GM19025 (cell line): ENCODE results near the gene CDH13.

Source experiments
- ATAC-seq: cut with Tn5 transposase; IDR thresholded peaks from one replicate; pipeline ENCODE4 v1.9.1; 2021; ENCODE audit warnings: mild to moderate bottlenecking, low read depth, moderate library complexity; ENCODE audit not compliant: unreplicated experiment

Gene CDH13

GRCh38 chr16:83826146-83826913 is 1199.6 kb downstream of the CDH13 start:
- ATAC-seq, result no peak

DNA sequence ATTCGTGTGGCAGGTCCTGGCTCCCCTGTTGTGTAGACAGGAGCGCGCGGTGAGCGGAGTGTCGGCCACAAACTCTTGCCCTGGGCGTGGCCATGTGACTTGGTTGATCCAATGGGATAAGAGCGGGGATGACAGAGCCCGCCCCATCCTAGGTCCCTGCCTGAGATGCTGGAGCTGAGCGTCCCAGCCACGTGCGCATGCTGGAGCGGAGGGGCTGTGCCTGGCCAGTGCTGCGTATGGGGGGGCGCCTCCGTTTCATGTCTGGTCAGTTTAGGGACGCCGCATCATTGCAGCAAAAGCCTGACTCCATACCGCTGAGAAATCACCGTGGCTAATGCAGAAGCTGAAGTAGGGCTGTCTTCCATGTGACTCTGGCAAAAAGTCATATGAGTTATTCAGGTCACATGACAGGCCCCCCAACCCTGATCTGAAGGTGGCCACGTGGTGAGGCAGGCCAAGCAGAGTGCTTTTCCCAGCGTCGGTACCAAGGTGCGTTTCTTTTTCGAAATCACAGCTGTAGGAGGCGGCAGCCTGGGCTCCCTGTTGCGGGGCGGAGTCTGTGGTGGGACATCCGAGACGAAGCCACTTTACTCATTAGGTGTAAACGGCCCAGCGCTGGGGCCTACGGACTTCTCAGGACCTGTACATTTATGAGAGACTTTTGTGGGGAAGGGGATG is 1203.5 kb downstream of the CDH13 start:
- no peak for ATAC-seq

DNA sequence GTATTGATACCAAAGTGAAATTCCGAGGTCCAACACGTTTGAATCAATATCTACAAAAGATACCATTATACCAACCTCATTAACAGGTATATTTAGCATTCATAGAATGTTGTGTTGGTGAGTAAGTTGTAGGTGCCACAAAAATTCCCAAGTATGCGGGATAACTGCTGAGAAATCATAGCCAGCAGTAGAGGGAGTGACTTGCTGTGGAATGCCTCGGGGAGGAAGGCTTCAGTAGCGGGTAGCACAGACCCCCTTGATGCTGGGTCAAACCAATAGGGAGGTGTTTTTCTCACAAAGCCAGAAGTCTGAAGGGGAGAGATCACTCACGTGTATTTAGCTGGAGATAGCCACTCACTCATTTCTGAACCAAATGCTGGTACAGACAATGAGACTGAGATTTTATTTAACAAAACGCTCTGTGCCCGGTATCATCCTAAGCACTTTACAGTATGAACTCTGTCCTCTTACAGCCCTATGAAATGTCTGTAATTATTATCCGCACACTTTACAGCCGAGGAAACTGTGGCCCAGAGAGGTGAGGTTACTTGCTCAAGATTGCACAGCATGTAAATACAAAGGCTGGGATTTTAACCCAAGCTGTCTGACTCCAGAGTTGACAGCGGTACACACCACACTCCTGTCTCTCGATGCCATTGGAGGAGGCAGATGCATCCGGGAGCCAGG is 1204.1 kb downstream of the CDH13 start:
- no peak for ATAC-seq

- no peak for ATAC-seq
These were observed 1204.8 kb downstream of the CDH13 start for GRCh38 chr16:83831456-83831987.

GRCh38 chr16:83833921-83834320 is 1207.2 kb downstream of the CDH13 start:
- ATAC-seq, result no peak

DNA sequence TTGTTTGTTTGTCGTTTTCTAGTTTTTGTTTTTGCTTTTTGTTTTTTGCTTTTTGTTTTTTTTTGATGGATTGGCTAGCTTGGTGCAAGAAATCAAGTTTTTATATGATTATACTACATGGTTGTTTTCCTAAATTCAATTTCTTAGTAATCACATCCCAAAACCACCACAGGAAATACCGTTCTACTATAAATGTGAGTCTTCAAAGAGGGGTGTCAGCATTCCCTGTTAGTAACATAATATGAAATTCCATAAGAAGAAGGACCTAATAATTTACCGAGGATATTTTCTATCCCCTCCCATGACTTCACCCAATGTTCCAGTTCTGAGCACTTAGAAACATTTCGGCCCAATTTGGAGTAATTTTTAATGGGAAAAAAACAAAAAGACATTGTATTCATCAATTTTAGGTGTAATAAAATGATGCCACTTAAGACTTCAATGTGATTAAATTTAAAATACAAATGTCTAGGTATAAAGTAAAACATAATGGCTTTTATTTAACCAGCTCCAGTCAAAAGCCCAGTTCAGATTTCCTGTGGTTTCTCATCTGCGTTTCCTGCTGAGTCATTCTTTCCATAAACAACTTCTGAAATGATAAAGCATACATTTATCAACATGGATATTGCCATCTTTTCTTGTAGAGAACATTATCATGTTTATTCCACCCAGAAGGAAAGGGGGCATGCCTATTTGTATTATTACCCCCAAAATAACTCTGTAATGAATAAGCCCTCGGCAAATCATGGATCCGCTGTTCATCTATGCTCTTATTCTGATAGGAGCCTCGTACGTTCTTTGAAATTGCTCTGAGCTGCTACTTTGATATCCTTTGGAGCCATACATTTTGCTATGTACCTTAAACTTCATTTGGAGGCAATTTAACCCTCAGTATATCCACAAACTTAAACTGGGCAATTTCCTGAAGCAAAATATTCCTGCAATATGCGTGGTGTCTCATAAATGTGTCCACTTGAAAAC is 1209.1 kb downstream of the CDH13 start:
- no peak for ATAC-seq

- ATAC-seq, result no peak
These were observed 1210.8 kb downstream of the CDH13 start for GRCh38 chr16:83837566-83837965.

- ATAC-seq, result no peak
These were observed 1211.4 kb downstream of the CDH13 start for GRCh38 chr16:83838151-83838550.

- ATAC-seq, result no peak
These were observed 1212.8 kb downstream of the CDH13 start for GRCh38 chr16:83839561-83839960.

- no peak for ATAC-seq
These were observed 1213.4 kb downstream of the CDH13 start for GRCh38 chr16:83840060-83840617.

- no peak for ATAC-seq
These were observed 1215.5 kb downstream of the CDH13 start for GRCh38 chr16:83842291-83842690.

- no peak for ATAC-seq
These were observed 1216.2 kb downstream of the CDH13 start for GRCh38 chr16:83842756-83843507.

GRCh38 chr16:83843657-83844056 is 1216.9 kb downstream of the CDH13 start:
- ATAC-seq, result no peak

GRCh38 chr16:83845263-83845662 is 1218.5 kb downstream of the CDH13 start:
- ATAC-seq, result no peak

DNA sequence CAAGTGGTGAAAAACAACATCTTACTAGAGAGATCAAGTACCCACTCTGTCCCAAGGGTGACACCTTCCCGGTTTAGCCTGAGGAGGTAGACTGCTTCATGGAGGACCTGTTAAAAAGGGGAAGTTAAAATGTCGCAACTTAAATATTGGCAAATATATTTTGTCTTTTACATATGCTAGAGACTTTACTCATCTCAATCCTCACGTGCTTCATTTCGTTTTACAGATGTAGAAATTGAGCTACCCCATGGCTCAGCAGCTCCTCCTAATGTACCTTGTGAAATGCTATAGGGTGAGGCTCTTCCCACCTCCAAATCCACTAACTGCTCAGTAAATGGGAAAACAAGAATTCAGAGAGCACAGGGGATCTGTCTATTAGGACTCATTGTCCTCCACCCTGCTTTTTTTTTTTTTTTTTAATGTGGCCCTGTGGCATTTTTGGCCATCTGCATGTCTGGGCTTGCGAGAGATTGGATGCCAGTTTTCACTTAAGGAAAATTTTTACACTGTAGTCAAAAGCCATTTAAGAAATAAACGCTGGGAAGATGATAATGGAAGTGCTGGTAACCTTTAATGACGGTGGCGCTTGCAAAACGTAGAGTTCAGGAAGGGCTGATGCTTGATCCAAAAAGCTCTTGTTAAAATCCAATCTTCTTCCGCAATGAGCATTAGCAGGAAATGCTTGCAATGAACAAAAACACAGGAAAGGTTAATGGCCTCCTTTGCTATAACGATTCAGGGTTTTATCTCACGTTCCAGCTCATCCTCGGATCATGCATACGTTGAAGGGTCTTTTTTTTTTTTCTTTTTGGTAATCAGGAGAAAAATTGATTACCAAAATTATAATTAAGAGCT is 1220.8 kb downstream of the CDH13 start:
- ATAC-seq, result no peak

- ATAC-seq, result no peak
These were observed 1222.7 kb downstream of the CDH13 start for GRCh38 chr16:83849421-83849820.
